ENCODE data around the gene PRR32.
"Not testable (repeated sequence)": the region's sequence is repeated elsewhere in the genome, so short reads cannot be mapped to it uniquely, and the experiment has no call there.

The PRR32 gene, protein sequence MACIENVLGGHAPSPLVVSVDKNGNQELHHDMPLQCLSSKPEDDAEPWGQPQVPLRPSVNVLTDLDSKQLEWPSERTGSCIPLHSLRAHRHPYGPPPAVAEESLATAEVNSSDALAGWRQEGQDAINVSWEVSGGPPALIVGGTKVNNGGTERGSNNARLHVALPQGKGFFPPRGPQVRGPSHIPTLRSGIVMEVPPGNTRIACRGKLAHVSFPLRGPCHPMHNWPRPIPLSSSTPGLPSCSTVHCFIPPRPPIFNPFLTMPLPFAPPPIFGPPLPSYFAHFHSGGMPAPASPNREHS

DNA sequence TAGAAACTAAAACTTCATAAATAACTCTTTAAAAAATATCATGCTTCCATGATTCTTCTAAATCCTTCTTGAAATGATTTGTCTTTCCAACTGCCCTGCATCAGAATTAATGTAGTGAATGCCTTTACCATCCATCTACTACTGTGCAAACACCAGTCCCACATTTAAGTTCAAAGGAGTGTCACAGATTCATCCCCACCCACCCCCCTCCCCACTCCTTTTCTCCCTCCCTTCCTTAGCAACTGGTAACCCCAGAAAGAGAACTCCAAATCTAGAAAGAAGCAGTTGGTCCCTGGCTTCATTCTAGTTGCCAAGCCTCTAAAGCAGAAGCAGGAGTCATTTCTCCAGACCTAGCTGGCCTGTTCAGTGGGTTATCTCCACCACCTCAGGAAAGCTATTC, at the start of gene PRR32:
PRR32 (plus strand) TSS at position 301 of the 400 bp plus-strand sequence. CDS start 115 bp downstream, outside the sequence.
- no peak for DNase-seq

DNA sequence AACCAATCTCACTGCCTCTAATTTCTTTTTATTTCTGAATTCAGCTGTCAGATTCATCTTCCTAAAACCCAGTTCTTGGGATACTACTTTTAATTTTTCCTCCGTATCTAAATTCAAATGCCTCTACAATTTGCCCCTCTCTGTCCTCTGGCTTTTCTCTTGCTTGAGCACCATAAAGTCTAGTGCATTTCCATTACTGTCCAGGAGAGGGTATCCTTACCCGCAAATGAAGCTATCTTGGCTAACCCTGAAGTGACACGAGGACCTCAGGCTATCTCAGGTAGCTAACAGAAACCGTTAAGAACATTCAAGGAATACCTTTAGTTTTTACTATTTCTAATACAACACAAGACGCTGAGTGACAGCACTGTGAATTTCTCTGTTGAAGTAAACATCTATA, 49.4 kb upstream of the PRR32 start:
- DNase-seq = peak in 1 of 2 experiments; percentile 0

DNA sequence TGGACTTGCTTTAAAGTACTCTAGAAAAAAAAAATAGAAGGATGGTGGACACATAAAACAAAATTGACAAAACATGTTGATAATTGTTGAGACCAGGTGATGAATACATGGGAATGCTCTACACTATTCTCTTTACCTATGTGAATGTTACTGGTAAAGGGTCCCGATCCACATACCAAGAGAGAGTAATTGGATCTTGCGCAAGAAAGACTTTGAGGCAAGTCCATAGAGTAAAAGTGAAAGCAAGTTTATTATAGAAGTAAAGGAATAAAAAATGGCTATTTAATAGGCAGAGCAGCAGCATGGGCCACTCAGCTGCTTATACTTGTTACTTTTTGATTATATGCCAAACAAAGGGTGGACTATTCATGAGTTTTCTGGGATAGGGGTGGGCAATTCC, 34.0 kb upstream of the PRR32 start:
- DNase-seq = no peak

DNA sequence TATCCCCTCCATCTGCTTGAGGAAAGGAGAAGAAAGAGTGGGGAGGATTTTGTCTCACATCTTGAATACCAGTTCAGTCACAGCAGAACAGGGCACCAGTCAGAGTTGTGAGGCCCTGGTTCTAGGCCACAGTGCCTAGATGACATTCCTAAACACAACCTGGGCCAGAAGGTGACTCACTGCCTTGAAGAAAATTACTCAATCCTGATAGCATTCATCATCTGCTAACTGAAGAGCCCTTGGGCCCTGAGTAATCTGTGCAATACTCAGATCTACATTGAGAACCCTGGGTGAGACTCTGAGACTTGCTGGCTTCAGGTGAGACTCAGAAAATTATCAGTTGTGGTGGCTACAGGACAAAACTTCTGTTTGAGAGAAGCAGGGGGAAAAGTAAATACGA, 20.5 kb upstream of the PRR32 start:
- no peak for DNase-seq

DNA sequence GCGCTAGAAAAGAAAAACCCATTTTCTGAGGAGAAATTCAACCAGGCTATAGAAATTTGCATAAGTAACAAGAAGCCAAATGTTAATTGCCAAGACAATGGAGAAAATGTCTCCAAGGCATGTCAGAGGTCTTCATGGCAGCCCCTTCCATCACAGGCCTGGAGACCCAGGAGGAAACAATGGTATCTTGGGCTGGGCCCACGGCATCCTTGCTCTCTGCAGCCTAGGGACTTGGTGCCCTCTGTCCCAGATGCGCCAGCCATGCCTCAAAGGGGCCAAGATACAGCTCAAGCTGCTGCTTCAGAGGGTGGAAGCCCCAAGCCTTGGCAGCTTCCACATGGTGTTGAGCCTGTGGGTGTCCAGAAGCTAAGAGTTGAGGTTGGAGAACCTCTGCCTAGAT, 12.7 kb upstream of the PRR32 start:
- DNase-seq = not testable (repeated sequence)

DNA sequence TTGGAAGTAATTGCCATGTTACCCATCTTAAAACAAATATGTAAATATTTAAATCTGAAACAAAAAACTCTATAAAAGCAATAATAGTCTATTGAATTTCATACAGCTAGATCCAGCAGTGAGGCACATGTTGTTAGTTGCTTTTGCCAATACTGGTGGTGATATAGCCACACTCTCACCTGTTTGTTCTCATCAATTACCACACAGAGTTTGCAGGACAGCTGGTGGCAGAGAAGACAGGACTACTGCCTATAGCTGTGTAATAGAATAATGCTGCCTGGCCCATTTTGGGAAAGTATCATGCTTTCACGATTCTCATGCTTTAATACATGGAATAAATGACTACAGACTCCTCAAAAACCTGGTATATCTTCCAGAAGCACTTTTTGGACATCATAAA, 3.7 kb upstream of the PRR32 start:
- no peak for DNase-seq

DNA sequence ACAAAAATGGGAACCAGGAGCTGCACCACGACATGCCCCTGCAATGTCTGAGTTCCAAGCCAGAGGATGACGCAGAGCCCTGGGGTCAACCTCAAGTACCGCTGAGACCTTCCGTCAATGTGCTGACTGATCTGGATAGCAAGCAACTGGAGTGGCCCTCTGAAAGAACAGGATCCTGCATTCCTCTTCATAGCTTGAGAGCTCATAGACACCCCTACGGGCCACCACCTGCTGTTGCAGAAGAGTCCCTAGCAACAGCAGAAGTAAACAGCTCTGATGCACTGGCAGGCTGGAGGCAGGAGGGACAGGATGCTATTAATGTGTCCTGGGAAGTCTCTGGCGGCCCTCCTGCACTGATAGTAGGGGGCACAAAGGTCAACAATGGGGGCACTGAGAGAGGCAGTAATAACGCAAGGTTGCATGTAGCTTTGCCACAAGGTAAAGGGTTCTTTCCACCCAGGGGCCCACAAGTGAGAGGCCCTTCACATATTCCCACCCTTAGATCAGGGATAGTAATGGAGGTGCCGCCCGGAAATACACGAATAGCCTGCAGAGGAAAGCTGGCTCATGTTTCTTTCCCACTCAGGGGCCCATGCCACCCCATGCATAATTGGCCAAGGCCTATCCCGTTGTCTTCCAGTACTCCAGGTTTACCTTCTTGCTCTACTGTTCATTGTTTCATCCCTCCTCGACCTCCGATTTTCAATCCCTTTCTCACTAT, 1.3 kb downstream of the PRR32 start:
- DNase-seq = no peak

DNA sequence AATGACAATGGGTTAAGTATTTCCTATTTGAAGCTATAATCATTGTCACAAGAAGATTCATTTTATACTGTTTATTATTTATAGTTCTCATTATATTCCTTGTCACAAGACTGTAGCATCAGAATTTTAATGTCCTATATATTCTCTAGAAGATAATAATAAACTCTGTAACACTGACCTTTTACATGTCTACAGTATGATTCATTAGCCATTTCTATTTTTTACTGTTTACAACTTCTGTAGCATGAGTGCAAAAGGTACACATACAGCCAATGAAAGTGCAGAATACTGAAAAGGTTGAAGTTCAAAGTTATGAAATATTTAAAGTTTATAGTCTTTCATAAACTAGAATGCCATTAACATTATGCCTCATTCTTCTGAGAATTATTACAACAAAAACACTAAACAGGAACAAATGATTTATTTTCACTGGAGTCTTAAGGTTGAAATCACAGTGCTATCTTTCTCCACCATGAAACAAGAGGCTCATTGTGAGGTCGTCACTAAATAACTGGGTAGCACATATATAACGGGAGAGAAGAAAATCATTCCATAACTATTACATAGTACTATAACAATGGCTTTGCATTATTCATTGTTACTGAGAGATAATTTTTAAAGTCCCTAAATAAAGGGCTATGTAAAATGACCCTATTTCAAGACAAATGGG, 4.9 kb downstream of the PRR32 start:
- no peak for DNase-seq

DNA sequence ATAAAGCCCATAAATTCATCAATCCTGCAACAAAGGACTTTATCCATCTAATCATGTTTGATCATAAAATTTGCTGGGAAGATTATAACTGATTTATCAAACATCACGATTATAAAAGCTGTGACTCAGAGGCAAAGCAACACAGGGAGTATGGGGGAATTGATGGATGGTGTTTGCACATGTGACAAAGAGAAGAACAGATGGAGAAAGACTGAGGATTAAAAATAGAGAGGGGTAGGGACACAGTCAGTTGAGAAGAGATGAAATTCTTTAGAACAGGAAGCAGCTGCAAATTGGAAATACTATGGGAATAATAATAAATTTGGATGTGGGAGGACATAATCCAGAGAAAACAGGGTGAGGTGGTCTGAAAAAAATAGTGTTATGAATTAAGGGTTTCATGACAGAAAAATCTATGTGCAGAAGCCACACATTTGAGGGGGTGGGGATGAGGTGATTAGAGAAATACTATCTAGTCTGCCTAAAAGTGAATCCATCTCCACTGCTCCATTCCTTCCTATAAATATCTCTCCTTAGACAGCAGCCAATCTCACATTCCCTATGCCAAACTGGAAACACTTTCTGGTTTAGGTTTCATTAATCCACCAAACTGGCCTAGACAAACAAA, 6.2 kb downstream of the PRR32 start:
- DNase-seq = no peak

DNA sequence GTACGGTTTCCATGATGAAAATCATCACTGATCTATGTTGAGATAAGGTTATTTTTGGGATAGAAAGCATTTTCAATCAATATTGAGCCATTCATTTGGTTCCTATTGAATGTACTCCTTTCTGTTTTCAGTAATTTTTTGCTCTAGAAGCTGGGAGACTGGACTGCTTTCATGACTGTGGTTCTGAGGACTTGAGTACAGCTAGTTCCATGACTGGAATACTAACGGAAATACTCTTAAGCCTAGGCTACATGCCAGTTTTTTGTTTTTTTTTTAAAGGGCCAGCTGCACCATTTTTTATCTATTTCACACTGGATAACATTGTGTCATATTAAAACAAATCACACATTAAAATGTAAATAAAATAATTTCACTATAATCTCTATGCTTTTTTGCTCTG, 16.7 kb downstream of the PRR32 start:
- DNase-seq = no peak

DNA sequence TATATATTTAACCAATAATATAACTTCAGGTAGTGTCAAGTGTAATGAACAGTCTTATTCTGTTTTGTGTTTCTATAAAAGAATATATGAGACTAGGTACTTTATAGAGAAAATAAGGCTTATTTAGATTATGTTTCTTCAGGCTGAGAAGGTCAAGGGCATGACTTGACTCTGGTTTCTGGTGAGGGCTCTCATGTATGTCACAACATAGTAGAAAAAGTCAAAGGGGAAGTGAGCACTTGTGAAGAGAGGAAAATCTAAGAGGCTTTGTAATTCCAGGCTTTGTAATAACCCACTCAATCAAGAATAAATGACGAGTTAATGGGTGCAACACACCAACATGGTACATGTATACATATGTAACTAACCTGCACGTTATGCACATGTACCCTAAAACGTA, 27.6 kb downstream of the PRR32 start:
- no peak for DNase-seq

DNA sequence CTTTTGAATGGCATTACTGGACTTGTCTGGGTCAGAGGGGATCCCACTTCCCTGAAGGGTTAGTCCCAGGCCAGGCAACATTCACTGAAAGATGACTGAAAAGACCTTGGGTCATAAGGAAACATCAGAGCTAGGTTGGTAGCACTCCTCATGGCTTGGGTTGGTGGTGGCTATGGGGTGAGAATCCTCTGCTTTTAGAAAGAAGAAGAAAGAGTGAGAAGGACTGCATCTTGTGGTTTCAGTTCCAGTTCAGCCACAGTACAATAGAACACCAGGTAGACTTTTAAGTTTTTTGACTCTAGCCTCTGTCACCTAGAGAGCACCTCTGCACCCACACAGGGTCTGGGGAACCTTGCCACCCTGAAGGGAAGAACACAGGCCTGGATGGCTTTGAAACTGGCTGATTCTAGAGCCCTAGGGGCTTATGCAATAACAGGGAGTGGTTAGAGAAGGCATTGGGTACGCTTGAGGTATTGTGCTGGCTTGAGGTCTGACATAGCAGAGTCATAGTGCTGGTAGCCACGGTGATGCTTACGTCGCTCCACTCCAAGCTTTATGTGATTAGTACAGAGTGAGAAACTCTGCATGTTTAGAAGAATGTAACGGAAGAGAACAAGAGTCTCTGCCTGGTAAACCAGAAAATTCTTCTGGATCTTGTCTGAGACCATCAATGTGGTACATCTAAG, 36.5 kb downstream of the PRR32 start:
- no peak for DNase-seq

Data from SW 1271 (cell line).